GM12873 (cell line): ENCODE results near the gene CHST2.

ENCODE experiments used
- CTCF ChIP-seq: IDR thresholded peaks from 2 replicates; pipeline ENCODE4 v1.5.1; 2012; ENCODE audit warnings: low read depth, mild to moderate bottlenecking, moderate library complexity, low read length, control low read depth; ENCODE audit not compliant: insufficient read depth; ENCODE audit errors: missing control alignments

The CHST2 gene

DNA sequence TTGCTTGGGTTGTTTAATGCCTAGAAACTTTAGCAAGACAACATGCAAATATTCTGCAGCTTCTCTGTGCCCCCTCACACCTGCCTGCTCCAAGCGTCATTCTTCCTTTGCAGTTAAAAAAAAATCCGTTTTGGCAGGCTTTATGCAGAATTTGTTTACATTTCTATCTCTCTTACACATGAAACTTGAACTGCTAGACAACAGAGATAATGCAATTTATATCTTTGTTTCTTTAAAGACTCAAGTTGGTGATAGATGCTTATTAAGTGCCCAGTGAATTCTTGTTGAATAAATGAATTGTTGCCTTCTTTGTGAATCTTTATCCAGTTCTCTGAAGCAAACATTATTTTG, 53.2 kb downstream of the CHST2 start:
- TF ChIP-seq CTCF: no peak

DNA sequence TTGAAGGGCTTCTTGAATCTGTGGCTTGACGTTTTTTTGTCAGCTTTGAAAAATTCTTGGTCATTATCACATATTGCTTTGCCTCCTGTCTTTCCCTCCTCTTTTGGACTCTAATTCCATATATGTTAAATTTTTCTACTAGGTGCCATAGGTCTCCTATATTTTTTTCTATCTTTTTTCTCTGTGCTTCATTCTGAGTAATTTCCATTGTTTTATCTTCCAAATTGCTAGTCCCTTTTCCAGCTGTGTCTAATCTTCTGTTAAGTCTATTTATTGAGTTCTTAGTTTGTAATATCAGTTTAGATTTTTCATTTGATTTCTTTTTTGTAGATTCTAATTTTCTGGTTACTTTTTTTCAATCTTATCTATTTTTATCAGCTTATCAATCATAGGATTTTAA, 53.7 kb downstream of the CHST2 start:
- TF ChIP-seq CTCF: no peak
